ENCODE results near the gene HOXA6.
A peak's percentile ranks its signal among the peaks of the same experiment; 100 is the strongest.

HOXA6 gene

DNA sequence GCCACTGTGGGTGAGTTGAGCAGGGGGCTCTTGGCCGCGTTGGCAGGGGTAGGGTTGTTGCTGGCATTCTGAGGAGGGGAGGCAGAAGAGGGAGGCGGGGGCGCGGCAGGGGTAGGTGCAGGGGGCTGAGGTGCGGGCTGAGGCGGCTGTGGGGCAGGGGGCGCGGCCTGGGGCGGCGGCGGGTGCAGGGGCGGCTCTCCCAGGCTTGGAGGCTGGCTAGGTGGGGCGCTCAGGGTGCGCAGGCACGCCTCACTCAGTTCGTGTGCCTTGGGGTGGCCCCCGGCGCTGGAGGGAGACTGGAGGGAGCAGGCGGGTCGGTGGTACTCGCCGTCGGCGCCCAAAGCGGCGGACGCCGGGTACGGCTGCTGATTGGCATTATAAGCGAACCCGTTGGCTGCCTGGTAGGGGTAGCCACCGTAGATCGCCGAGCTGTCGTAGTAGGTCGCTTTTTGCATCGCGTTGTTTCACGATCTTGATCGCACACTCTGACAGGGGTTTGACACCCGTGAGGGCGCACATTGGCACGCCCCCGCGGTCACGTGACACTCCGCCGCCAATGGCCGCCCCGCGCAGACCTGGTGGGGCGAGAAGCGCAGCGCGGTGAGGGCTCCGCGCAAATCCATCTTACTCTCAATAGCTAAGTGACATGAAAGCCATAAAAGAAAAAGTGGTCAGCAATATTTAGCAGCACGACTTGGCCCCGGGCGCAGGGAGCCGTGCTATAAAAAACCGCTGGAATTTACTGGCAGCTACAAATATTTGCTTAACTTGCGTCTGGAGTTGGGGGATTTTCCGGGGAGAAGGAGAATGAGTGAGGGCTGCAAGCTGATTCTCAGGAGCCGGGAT lies 37.2 kb downstream of the HOXA6 start:
- Histone ChIP-seq H3K9me3 (ENCODE audit: severe bottlenecking) (no peaks in the 10 kb centered on the region), H3K4me1 (ENCODE audit: insufficient read depth, poor library complexity, severe bottlenecking) (peaks cover 26% of the 10 kb centered on the region), H3K4me3 (ENCODE audit: severe bottlenecking) (peak overlapping the region; percentile 76), H3K27ac (ENCODE audit: poor library complexity, severe bottlenecking) (peak overlapping the region; percentile 86), H3K36me3 (ENCODE audit: low read depth) (no peaks in the 10 kb centered on the region; the same call in 1 of the 2 replicates), H3K27me3 (ENCODE audit: insufficient read depth, poor library complexity, severe bottlenecking) (no peaks in the 10 kb centered on the region)
- no peak for DNase-seq (ENCODE audit: low spot score)
- TF ChIP-seq, protein P1, sequence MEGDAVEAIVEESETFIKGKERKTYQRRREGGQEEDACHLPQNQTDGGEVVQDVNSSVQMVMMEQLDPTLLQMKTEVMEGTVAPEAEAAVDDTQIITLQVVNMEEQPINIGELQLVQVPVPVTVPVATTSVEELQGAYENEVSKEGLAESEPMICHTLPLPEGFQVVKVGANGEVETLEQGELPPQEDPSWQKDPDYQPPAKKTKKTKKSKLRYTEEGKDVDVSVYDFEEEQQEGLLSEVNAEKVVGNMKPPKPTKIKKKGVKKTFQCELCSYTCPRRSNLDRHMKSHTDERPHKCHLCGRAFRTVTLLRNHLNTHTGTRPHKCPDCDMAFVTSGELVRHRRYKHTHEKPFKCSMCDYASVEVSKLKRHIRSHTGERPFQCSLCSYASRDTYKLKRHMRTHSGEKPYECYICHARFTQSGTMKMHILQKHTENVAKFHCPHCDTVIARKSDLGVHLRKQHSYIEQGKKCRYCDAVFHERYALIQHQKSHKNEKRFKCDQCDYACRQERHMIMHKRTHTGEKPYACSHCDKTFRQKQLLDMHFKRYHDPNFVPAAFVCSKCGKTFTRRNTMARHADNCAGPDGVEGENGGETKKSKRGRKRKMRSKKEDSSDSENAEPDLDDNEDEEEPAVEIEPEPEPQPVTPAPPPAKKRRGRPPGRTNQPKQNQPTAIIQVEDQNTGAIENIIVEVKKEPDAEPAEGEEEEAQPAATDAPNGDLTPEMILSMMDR (IDR thresholded peaks at IDR 0.05; ENCODE audit: poor library complexity, severe bottlenecking): no peak
- ATAC-seq (ENCODE audit: low read depth): peak; percentile 48

DNA sequence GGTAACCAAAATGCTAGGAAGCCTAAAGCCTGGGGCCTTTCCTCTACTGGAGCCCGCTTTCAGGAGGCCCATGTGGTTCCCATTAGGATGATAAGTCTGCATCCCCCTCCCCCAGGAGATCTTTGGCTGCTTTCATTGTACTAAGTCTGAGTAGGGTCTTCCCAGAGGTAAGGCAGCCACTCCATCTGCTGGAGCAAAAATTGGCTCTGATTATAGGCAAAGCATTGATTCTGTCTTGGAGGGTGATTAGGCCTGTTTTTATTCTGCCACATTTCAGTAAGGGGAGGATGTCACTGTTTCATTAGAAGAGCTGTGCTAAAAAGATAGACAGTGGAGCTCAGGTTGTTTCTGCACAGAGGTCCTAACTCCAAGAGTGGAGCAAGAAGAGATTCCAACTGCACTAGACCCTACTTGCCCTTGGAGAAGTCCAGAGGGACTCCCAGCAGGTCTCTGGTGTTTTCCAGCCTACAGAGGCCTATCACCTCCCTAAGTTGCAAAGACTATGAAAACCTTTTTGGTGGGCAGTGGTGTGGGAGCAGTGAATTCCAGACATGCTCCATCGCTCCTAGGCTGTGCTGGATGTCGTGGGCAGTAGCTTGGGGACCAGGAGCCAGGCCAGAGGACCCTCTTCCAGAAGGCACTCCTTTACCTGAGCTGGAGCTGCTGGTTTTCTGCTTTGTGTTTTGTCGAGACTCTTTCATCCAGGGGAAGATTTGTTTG lies 37.9 kb downstream of the HOXA6 start:
- H3K36me3 ChIP-seq (ENCODE audit: low read depth): no peaks in the 10 kb centered on the region; the same call in 1 of the 2 replicates
- no peaks in the 10 kb centered on the region for H3K27me3 ChIP-seq (ENCODE audit: insufficient read depth, poor library complexity, severe bottlenecking)
- no peak overlapping the region for H3K4me3 ChIP-seq (ENCODE audit: severe bottlenecking)
- H3K4me1 ChIP-seq (ENCODE audit: insufficient read depth, poor library complexity, severe bottlenecking): peaks cover 24% of the 10 kb centered on the region
- ATAC-seq (ENCODE audit: low read depth): no peak
- no peaks in the 10 kb centered on the region for H3K9me3 ChIP-seq (ENCODE audit: severe bottlenecking)
- peak overlapping the region; percentile 86 for H3K27ac ChIP-seq (ENCODE audit: poor library complexity, severe bottlenecking)
- no peak for DNase-seq (ENCODE audit: low spot score)
- TF ChIP-seq, protein P1 (IDR thresholded peaks at IDR 0.05; ENCODE audit: poor library complexity, severe bottlenecking): no peak

DNA sequence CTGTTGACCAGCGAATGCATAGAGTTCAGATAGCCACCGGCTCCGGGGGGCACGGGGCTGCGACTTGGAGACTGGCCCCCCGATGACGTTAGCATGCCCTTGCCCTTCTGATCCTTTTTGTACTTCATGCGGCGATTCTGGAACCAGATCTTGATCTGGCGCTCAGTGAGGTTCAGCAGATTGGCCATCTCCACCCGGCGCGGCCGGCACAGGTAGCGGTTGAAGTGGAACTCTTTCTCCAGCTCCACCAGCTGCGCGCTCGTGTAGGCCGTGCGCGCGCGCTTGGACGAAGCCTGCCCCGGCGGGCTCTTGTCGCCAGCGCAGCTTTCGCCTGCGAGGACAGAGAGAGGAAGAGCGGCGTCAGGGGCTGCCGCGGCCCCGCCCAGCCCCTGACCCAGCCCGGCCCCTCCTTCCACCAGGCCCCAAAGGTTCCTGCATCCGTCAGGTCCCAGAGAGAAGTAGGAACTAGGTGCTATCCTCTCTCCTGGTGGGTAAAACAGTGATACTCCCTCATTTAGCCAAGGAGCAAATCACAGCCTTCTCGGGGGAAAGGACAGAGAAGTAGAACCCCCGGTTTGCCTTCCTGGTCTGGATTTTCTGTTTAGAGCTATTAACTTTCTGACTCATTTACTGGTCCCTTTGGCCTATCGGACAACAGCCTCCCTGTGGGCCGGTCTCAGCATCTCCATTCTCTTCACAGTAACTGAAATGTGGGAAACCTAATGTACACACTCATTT lies 39.0 kb downstream of the HOXA6 start:
- H3K9me3 ChIP-seq (ENCODE audit: severe bottlenecking): no peaks in the 10 kb centered on the region

DNA sequence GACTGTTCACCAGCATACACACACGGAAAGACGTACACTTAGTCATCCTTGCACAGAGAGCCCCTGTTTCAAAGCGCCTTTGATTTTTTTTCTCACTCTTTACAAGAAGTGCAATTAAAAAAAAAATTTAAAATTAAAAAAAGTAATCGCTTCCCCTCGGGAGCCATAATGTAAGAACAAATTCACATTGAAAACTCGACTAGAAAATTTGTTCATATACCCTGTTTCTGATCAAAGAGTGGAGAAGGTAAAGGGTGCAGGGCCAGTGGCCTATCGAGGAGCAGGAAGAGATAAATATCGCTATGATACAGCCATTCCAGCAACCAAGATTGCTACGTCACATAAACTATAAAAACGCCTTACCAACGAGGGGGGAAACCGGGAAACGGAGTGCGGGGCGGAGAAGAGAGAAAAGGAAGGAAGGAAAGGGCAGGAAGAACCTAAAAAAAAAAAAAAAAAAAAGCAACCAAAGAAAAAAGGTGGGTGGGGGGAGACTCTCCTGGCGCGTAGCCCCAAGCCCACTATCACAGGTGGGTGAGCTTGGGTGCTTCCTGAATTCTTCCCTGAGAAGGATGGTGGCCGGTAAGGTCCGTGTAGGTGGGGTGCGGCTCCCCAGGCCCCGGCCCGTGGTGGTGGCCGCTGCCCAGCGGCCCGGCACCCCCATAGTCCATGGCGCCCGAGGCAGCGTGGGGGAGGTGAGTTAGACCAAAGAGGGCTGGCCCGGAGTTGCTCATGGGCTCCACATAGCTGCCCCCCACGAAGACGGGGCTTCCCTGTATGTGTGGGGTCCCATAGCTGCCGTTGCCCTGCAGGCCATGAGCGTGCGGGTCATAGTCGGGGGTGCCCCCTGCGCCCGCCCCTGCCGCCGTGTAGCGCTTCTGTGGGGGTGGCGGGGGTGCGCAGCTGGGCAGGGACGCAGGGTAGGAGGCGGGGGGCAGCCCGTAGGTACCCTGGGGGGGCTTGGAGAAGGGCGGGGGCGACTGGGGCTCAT lies 39.9 kb downstream of the HOXA6 start:
- DNase-seq (ENCODE audit: low spot score) (no peak), ATAC-seq (ENCODE audit: low read depth) (no peak)
- Histone ChIP-seq H3K4me1 (ENCODE audit: insufficient read depth, poor library complexity, severe bottlenecking) (peaks cover 21% of the 10 kb centered on the region), H3K36me3 (ENCODE audit: low read depth) (no peaks in the 10 kb centered on the region; the same call in 1 of the 2 replicates), H3K27me3 (ENCODE audit: insufficient read depth, poor library complexity, severe bottlenecking) (no peaks in the 10 kb centered on the region), H3K4me3 (ENCODE audit: severe bottlenecking) (no peak overlapping the region), H3K9me3 (ENCODE audit: severe bottlenecking) (no peaks in the 10 kb centered on the region), H3K27ac (ENCODE audit: poor library complexity, severe bottlenecking) (no peak overlapping the region)
- TF ChIP-seq, protein P1 (IDR thresholded peaks at IDR 0.05; ENCODE audit: poor library complexity, severe bottlenecking): no peak

More for the DNA sequence above, 39.0 kb downstream of the HOXA6 start:
- TF ChIP-seq, protein P1 (IDR thresholded peaks at IDR 0.05; ENCODE audit: poor library complexity, severe bottlenecking): no peak
- H3K27me3 ChIP-seq (ENCODE audit: insufficient read depth, poor library complexity, severe bottlenecking): no peaks in the 10 kb centered on the region
- no peak for DNase-seq (ENCODE audit: low spot score)
- H3K4me3 ChIP-seq (ENCODE audit: severe bottlenecking): no peak overlapping the region
- no peak overlapping the region for H3K27ac ChIP-seq (ENCODE audit: poor library complexity, severe bottlenecking)
- peaks cover 21% of the 10 kb centered on the region for H3K4me1 ChIP-seq (ENCODE audit: insufficient read depth, poor library complexity, severe bottlenecking)
- H3K36me3 ChIP-seq (ENCODE audit: low read depth): no peaks in the 10 kb centered on the region; the same call in 1 of the 2 replicates
- ATAC-seq (ENCODE audit: low read depth): no peak

Data from RWPE2 (cell line).